Stimulated activated CD8-positive, alpha-beta memory T cell treated with anti-CD3 and anti-CD28 coated beads, Interleukin-4, amount 100 ng/mL, for 24 hours (primary cell): ENCODE measurements around the gene GRB10.

Source experiments
- DNase-seq: peaks from one replicate; pipeline ENCODE4 v3.0.0-alpha.2; 2020; ENCODE audit warnings: low read depth

Gene GRB10

GRCh38 chr7:50718876-50719275 lies 63.8 kb downstream of the GRB10 start:
- no peak for DNase-seq

DNA sequence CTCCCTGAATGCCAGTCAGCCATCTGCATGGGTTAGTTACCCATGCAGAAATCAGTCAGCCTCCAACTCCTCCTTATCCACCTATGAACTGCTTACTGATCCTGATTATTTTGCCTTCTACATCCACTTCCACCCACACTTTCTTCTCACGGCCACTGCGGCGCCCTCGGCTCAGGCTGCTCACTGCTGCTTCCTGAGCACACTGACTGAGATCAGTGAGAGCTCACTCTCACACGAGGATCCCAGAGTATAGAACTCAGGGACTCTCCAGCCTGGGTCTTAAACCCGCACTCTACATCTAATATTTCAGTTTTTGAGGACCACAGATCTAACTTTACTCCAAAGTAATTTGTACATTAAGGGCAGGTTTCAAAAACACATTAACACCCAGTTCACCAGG lies 64.4 kb downstream of the GRB10 start:
- no peak for DNase-seq

DNA sequence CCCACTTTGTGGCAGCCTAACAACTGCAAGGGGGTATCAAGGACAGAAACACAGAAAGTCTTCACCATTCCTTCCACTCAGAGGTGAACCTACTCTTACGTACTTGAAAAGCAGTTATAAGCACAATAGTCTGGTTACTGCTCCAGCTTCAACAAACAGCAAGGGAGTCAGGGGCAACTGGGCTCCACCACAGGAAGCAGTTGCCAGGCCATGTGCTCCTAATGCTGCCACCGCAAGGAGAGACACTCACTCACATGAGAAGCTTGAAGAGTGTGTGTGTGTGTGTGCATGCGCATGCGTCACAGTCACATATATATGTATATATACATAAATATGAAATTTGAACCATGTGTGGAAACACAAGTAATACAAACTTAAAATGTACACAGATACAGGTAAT lies 65.5 kb downstream of the GRB10 start:
- no peak for DNase-seq

GRCh38 chr7:50714857-50715256 lies 67.8 kb downstream of the GRB10 start:
- no peak for DNase-seq

DNA sequence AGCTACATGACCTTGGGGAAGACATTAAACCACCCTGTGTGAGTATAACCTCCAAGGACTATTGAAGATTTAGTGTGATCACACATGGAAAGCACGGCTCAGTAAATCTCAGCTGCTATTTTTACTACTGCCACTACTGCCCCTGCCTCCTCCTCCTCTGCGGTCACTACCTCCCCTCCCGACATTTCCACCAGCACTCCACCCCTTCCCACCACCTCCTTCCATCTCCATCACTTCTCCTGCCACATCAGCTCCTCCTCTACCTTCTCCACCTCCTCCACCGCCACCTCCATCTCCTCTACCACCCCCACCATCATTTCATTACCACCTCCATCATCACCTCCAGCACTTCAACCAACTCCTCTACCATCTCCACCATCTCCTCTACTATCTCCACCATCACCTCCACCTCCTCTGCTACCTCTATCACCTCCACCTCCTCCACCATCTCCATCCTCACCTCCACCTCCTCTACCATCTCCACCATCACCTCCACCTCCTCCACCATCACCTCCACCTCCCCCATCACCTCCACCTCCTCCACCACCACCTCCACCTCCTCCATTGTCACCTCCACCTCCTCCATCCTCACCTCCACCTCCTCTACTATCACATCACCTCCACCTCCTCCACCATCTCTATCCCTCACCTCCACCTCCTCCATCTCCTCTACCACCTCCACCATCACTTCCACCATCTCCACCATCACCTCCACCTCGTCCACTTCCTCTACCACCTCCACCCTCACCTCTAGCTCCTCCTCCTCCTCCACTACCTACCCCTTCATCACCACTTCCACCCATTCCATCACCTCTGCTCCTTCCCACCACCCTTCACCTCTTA lies 69.4 kb downstream of the GRB10 start:
- no peak for DNase-seq

DNA sequence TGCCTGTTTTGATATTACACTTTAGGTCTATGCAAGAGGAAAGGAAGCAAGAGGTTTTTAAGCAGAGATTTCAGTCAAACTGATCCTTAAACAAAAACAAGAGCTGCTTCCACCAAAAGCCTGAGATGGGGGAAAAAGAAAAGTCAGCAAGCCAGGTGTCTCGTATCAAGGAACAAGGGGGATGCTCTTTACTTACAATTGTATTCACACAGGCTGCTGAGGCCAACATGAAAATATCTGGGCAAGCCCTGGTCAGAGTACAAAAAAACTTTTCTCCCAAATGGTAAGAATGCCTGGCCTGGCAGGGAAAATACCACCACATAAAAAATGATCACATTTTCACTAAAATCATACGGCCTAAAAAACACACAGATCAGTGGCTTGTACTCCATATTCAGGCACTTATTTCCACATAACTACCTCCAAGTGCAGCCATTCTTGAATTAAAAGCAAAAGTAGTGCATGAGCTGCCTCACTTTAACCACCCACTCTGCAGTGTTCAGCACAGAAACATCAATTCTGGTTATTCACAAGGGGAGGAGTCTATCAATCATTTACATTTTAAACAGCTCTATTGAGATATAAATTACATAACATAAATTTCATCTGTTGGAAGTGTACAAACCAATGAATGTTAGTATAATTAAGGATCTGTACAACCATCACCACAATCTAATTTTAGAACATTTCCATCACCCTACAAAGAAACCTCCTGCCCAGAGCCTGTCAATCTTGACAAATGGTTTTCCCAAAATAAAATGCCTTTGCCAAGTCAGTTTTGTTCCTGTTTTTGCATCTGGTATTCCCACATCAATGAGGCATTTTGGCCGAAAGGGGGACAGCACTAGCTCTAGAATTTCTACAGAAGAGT lies 70.2 kb downstream of the GRB10 start:
- DNase-seq: no peak

DNA sequence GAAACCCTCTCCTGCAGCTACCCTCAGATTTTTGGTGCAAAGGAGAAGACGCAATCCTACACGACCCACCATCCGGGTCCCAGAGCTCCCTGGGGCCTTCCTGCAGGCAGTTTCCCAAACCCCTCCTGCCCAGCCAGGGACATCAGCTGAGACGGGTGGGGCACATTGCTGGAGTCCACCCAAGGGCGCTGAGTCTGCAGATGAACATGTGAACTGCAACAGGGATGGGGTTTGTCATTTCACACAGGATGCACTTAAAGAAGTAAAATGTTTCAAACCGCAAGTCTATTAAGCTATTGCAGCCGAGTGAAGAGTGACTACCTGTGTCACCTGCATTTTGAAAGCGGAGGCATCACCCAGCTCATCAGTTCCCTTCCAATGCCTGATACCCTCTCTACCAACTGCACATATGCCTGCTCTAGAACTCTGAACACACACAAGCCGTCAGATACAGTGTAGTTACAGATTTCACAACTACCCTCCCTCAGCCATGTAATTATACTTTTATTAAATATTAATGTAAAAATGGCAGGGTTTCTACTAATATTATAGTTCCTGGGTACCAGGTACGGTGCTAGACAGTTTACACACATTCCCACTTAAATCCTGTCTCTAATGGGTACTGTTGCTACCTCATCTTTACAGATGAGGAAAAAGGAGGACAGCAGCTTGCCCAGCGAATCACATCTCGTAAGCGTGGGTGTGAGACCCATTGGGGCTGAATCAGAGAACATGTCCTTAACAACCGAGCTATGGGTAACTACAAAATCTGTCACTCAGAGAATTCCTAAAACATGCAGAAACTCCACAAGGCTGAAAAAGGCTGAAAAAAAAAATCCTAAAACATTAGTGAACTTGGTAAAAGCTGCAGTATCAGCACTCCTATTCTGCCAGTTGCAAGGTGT lies 71.2 kb downstream of the GRB10 start:
- DNase-seq: no peak

- no peak for DNase-seq
Measured at GRCh38 chr7:50710441-50711154, 72.1 kb downstream of the GRB10 start.

GRCh38 chr7:50709151-50709550 lies 73.5 kb downstream of the GRB10 start:
- no peak for DNase-seq

DNA sequence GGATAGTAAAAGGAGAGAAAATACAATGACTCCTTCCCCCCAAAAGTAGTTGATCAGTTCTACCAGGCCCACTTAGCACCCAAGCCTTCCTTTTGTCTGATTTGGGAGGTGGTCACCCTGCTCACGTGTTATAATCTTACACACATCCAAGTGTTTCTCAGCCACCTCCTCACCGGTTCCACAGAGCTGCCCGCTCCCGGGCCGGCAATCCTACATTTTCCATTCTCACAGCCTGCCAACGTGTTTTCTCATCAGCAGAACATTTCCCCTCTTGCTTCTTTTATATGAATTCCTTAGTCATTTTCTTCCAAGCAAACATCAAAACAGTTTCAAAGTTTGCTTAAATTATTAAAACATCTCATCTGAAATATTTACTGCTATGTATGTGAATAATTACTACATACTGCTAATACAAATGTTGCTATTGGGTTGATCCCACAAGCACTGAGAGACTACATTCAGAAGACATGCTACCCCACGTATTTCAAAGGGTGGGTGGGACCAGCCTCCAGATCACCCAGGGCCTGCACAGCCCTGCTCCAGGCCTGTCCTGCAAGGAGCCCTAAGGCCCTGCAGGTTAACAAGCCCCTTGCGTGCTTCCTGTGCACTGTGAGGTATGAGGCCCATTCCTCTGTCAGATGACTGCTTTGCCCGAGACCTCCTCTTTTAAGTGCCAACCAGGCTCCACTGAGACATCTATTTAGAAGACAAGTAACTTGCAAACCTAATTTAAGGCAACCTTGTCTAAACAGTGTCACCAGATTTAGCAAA lies 75.3 kb downstream of the GRB10 start:
- DNase-seq: no peak

- DNase-seq: no peak
Measured at GRCh38 chr7:50706469-50706937, 76.2 kb downstream of the GRB10 start.

- no peak for DNase-seq
Measured at GRCh38 chr7:50704844-50705243, 77.9 kb downstream of the GRB10 start.

GRCh38 chr7:50703654-50704053 lies 79.0 kb downstream of the GRB10 start:
- DNase-seq: no peak

DNA sequence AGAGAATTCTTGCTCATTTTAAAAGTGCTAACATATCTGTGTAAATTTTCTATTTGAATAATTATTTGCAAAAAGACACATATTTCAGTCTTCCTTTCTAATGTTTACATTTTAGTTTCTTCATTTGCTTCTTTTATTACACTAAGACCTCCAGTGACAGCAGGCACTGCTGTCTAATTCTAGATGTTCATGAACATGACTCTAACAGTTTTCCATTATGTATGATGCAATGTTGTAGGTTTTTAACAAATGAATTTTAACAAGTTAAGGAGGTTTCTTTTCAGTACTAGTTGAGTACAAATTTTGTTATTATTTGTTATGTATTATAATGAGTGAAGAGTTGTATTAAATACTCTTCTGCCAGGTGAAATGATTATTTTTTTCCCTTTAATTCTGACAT lies 83.6 kb downstream of the GRB10 start:
- DNase-seq: no peak

GRCh38 chr7:50697748-50698147 lies 84.9 kb downstream of the GRB10 start:
- no peak for DNase-seq

DNA sequence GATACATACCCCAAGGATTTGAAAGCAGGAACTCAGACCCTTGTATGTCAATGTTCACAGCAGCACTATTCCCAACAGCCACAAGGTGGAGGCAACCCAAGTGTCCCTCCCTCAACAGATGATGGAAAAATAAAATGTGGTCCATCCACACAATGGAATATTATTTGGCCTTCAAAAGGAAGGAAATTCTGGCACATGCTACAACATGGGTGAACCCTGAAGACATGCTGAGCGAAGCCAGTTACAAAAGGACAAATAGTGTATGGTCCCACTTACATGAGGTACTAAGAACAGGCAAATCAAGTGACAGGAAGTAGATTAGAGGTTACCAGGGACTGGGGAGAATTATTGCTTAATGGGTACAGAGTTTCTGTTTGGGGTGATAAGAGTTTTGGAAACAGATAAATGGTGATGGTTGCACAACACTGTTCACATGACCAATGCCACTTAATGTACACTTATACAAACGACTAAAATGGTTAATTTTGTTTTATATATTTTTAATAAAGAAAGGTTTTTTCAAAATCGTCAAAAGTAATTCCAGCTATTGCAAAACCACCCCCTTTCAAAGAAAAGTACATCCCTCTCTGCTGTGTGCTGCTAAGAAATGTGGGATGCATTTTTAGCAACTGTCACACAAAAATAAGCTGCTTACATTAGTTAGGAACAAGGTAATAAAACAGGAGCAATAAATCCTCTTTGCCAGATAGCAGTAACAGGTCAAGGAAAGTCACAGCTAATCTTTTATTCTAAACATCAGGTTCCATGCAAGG lies 85.7 kb downstream of the GRB10 start:
- DNase-seq: no peak

- DNase-seq: no peak
Measured at GRCh38 chr7:50695026-50695425, 87.7 kb downstream of the GRB10 start.

DNA sequence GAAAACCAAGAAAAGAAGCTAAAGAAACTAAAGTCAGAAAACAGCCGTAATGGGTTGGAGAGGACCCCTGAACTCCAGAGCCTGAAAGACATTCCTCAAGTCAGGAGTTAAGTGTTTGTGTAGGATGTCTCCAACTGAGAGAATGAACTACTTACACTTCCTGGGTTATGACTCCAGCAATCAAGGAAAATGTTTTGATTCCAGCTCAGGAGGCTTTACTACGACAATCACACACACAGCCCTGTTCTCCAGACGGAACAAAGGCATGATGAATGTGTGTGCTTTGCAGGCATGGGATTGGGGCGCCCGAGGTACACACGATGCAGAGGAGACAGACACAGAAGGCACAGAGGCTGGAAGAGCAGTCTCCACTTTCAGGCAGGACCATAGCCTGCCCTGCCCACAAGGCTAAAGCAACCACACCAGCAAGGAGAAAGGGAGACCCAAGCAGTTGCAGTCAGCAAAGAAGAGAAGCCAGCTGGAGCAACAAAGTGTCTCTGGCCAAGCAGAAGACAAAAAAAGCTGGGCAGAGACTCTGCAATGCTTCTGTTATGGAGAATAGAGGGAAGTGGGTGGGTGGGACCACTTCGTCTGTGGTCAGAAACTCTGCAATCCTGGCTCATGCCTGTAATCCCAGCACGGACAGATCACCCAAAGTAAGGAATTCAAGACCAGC lies 89.1 kb downstream of the GRB10 start:
- DNase-seq: no peak

- no peak for DNase-seq
Measured at GRCh38 chr7:50690541-50691011, 92.1 kb downstream of the GRB10 start.
